NCI-H2107 treated with DMSO at 0.1 percent for 48 hours (cell line): ENCODE data around the gene IGSF9.
"Not testable (repeated sequence)": the region's sequence is repeated elsewhere in the genome, so short reads cannot be mapped to it uniquely, and the experiment has no call there.

Source experiments
- DNase-seq: peaks from one replicate; lab custom pipeline; 2025; ENCODE audit not compliant: unreplicated experiment; lab: John Stamatoyannopoulos, UW

Gene IGSF9

DNA sequence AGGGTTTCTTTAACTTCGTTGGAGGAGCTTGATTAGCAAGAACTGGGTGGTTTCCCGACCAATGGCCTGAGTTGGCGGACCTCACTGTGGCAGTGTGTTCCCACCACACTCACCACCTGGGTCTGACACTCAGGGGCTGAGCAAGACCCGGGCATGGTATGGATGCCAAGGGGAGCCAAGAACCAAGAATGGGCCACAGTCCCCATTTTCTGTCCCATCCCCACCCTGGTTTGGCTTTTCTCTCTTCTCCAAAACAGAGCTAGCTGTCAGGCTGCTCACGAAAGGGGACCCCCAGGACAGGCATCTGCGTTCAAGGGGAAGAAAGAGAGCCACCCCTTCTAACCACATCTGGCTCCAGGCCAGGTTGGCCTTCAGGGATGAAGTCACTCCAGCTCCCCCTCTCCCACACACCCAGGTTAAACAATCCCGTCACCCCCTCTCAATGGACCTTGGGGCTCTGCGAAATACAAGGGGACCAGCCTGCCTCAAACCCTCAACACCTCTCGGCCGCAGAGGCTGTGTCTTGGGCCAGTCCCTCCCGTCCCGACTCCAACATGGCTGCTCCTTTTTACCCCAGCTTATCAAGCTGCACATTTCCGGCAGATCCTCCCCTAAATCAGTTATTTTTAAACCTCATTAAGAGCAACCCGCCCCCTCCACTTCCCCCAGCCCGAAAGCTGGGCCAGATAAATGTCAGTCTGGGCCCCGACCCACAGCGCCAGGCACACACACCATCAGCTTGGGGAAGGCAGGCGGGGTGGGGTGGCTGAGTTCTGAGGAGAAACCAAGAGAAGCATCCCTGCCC is 23.5 kb downstream of the IGSF9 start:
- no peak for DNase-seq

DNA sequence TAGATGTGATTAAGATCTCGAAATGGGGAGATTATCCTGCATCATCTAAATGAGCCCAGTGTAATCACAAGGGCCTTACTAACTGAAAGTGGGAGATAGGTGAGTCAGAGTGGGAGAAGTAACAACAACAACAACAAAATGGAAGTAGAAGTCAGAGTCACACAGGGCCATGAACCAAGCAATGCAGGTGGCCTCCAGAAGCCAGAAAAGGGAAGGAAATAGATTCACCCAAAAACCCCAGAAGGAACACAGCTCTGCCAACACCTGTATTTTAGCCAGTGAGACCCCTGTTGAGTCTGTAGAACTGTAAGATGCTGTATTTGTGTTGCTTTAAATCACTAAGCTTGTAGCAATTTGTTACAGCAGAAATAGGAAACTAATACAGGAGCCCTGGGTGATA is 24.2 kb downstream of the IGSF9 start:
- no peak for DNase-seq

GRCh38 chr1:159920651-159921050 is 24.8 kb downstream of the IGSF9 start:
- no peak for DNase-seq

GRCh38 chr1:159920202-159920601 is 25.2 kb downstream of the IGSF9 start:
- DNase-seq: no peak

DNA sequence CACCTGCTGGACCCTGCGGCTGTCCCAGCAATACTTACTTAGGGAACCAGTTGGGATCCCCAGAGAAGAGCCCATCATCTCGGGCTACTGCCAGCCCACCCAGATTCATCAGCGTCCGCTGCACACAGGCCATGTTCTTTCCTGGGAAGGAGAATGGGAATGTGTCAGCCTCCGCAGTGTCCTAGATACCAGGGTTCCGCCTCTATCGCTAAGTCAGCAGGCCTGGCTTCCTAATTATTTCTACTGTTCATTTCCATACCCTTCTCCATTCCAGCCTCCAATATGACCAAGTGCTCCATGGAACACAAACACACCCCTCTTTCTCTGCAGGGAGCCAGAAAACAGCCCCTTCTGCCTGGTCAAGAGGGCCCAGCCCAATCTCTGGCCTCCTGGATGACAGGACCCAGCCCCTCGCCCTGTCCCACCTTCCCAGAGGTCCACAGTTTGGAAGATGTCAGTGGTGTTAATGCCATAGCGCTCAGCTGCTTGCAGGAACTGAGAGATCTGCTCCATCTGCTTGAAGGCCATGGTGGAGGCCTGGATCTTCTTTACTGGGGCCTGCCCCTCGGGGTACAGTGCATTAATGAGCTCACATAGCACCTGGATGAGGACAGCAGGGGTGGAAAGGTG is 26.1 kb downstream of the IGSF9 start:
- no peak for DNase-seq

DNA sequence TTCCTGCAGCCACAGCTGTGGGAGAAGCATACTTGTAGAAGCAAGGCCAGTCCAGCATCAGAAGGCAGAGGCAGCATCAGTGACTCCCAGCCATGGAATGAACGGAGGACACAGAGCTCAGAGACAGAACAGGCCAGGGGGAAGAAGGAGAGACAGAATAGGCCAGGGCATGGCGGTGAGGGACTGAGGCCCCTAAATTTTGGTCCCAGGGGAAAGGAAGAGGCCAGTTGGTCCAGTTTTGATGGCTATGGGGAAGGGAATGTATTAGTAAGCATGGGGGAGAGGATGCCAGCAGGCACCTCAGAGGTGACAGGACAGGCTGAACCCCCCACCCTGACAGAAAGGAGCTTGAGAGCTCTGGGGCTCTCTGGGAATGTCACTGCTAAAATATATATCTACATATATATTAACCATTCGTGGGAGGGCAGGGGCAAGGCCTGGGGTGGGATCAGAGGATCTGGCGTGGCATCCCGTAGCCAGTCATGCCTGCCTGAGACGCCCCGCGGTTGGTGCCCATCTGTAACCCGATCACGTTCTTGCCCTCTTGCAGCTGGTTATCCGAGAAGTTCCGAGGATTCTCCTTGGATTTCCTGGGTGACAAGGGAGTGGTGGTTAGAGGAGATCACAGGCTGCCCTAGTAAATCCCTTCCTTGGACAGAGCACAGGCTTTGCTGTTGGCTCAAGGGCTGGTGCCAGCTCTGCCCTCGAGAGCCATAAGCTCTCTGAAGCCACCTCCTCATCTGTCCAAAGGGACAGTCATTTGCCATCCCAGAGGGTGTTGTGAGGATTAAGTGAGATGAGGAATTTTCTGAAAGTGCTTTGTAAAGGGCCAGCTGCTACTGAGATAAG is 26.8 kb downstream of the IGSF9 start:
- DNase-seq: no peak

GRCh38 chr1:159917533-159918351 is 27.7 kb downstream of the IGSF9 start:
- DNase-seq: no peak

- DNase-seq: peak; percentile 84
Observed at GRCh38 chr1:159916242-159917051, 29.0 kb downstream of the IGSF9 start.

- DNase-seq: no peak
Observed at GRCh38 chr1:159915571-159916241, 29.7 kb downstream of the IGSF9 start.

GRCh38 chr1:159914252-159915018 is 31.0 kb downstream of the IGSF9 start:
- no peak for DNase-seq

- DNase-seq: no peak
Observed at GRCh38 chr1:159913451-159914192, 31.8 kb downstream of the IGSF9 start.

GRCh38 chr1:159911326-159912070 is 33.9 kb downstream of the IGSF9 start:
- no peak for DNase-seq

GRCh38 chr1:159908031-159908940 is 37.1 kb downstream of the IGSF9 start:
- no peak for DNase-seq

DNA sequence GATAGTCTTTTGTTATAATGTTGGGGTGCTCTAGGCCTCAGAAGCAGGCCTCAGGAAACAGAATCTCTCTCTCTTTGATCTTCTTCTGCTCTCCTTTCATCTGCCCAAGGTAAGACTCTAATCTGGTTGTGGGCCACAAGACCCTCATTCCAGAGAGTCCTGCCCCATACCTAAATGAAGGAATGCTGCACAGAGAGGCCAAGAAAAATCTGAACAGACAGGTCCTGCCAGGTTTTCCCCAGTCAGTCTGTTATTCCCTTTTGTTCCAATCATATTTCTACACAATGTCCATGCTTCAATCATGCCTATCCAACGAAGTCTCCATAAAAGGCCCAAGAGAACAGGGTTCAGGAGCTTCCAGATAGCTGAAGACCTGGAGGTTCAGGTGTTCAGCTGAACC is 38.5 kb downstream of the IGSF9 start:
- DNase-seq: no peak

GRCh38 chr1:159904036-159904435 is 41.4 kb downstream of the IGSF9 start:
- DNase-seq: not testable (repeated sequence)

DNA sequence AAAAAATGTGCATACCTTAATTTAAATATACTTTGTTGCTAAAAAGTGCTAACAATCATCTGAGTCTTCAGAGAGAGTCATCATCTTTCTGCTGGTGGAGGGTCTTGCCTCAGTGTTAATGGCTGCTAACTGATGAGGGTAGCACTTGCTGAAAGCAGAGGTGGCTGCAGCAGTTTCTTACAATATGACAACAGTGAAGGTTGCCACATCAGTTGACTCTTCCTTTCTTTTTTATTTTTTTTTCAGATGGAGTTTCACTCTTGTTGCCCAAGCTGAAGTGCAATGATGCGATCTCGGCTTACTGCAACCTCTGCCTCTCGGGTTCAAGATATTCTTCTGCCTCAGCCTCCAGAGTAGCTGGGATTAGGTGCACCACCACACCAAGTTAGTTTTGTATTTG is 42.9 kb downstream of the IGSF9 start:
- DNase-seq: no peak
